Activated effector memory CD4-positive, alpha-beta T cell treated with Interleukin-2 at 50 U/mL for 16 hours (primary cell): ENCODE data around the gene EFCAB11.

Experiments used
- DNase-seq: peaks from one replicate; pipeline ENCODE4 v3.0.0-alpha.2; 2020

EFCAB11 gene

DNA sequence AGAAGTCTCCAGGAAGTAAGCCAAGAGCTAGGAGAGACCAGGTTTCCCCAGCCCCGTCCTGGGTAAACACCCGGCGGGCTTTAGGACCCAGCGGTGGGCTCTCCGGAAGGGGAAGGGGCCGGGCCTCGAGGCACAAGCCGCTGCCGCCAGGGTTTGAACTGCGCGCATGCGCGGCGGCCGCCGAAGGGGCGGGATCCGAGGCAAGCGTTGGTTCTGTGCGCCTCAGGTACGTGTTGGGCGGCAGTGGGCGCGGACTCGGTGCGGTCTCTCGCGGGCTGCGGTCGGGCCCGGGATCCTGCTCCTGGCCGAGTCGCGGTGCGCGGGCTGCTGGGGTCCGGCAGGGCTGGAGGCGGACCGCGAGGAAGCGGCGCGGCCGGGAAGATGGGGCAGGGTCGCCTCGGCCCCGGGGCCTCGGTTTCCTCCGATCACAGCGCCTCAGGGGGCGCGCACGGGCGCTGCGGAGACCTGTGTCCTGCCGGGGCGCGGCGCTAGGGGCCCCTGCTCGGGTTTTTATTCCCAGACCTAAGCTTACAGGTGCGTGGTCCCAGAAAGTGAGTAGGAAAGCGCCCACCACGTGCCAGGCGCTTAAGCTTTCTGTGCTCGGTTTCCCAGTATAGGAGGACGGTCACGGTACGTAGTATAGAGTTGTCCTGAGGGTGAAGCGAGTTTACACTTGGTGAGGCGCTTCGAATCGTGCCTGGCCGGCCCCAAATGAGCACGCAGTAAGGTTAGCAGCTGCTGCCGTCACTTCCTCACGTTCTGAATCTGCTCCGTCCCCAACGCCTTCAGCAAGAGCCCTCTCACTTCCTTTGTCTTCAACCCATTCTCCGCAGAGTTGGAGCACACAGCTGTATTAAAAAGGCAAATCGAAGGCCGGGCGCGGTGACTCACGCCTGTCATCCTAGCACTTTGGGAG is 1.5 kb upstream of the EFCAB11 start, which contains the start of gene TDP1:
Gene TDP1 (plus strand): TSS at position 183 of the 916 bp plus-strand sequence. CDS start 7,188 bp downstream, outside the sequence.
- peak; percentile 96 for DNase-seq

DNA sequence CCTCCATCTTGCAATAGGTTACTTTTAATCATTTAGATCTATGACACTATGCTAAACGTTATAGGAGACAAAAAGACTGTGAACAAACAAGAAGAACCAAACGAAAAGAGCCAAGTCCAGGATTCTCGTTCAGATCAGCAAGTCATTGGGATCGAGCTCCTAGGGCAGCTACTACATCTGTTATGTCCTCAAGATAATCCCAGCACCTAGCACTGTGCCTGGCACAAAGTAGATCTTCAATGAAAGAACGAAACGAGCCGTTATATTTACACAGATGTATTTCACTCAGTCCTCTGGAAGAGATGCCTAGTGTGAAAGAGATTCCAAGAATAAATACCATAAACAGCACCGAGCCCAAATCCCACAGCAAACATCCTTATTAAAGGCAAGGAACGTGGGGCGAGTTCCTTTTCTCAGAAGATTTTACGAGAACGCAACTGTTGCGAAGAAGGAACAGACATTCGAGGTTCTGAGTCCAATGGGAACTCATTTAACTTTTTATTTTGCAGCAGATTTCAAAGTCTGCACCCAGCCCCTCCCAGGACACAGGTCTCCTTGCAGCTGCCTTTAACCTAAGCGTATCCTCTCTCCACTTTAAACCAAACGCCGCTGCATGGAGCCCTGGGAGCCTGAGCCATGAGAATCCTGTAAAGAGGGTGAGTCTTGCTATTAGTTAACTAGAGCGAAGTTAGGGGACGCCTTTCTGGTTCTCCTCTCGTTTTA is 653 bp upstream of the EFCAB11 start:
- DNase-seq, result no peak

GRCh38 chr14:89953602-89954001 is 928 bp downstream of the EFCAB11 start:
- DNase-seq, result no peak

GRCh38 chr14:89952576-89952975 is 2.0 kb downstream of the EFCAB11 start:
- no peak for DNase-seq

DNA sequence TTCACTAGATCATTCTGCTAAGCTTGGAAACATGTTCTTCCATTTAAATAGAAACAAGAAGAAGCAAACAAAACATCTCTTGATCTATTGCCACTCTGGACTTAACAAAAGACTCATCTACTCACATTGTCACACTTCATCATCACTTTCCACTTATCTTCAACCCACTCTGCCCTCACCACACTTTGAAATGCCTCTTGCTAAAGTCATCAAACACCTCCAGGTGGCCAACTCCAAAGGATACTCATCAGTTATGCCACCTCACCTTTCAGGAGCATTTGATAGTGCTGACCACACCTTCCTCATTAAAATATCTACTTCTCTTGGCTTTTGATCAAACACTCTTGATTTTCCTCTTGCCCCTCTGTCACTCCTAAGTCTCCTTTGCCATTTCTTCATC is 7.2 kb downstream of the EFCAB11 start:
- no peak for DNase-seq

- DNase-seq, result no peak
These were observed 12.6 kb downstream of the EFCAB11 start for GRCh38 chr14:89941830-89942377.

- no peak for DNase-seq
These were observed 17.8 kb downstream of the EFCAB11 start for GRCh38 chr14:89936654-89937185.

GRCh38 chr14:89933002-89933401 is 21.5 kb downstream of the EFCAB11 start:
- DNase-seq, result no peak

DNA sequence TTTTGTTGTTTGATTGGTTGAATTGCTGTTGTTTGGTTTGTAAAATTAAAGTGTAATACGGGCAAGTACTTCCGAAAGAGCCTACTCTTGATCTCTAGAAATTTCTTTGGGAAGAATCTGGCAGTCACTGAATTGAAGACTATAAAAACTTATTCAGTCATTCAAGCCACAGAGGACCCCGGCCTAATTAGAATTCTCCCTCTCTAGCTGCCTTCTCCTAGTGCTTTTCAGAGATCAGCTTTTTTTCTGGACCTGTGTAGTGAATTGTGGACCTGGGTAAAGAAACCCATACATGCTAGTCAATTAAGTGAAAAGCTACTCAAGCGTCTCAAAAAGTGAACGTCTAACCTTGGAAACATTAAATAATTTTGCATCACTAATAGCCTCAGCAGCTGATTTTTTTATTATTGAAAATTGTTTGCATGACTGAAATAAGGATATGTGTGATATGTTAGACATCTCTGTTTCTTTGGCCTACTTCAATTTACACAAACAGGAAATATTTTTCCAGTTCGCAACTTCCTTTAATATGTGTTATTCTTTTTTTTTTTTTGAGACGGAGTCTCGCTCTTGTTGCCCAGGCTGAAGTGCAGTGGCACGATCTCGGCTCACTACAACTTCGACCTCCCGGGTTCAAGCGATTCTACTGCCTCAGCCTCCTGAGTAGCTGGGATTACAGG is 27.2 kb downstream of the EFCAB11 start:
- no peak for DNase-seq

DNA sequence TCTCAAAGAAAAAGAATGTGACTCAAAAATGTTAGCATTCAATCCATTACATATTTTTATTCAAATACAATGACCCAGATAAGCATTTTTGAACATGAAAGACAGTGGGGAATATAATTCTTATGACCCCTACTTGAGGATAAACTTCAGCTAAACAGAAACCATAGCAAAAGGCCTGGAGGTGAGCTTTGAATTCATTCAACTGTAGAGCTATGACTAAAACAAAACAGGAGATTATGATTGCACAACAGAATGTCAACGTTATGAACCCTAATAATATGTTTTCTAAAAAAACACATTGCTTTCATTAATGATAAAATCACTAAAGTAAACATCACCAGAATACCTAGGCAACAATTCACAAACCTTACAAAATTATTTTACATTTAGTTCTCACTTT is 27.8 kb downstream of the EFCAB11 start:
- DNase-seq, result no peak

- DNase-seq, result no peak
These were observed 30.3 kb downstream of the EFCAB11 start for GRCh38 chr14:89924268-89924667.

DNA sequence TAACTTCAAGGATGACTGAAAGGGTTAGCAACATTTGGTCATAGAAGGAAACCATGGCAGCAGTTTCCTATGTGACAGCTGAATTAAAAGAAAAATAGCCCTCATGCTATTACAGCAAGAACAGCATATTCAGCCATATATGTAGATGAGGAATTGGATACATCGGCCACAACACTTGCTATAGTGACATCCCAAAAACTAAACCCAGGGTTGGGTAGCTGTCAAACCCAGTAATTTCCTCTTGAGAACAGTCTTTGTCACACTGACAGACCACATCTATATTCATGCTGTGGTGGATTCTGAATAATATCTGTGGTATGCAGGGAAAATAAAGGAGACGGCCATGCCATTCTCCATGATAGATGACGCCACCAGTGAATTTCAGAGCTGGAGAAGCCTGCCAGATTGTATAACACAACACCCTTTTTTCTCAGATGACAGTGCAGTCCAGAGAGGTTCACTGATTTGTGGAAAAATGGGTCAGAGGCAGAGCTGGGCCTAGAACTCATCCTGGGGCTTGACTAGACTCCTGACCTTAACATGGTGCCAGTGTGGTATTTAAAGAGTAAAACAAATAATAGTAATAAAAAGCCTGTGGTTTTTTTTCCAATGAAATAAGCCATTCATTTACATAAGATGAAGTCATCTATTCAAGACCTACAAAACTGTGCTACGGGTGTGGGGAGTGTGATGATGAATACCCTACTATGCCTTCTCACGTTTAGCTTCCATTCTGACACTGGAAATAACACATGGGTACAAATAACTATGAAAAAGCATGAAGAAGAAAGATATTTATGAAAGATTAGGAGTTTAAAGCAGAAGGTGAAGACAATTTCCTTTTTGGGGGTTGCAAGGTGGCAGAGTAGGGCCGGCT is 32.3 kb downstream of the EFCAB11 start:
- DNase-seq, result no peak

- no peak for DNase-seq
These were observed 33.2 kb downstream of the EFCAB11 start for GRCh38 chr14:89921346-89921745.

- DNase-seq, result no peak
These were observed 34.5 kb downstream of the EFCAB11 start for GRCh38 chr14:89920056-89920455.

DNA sequence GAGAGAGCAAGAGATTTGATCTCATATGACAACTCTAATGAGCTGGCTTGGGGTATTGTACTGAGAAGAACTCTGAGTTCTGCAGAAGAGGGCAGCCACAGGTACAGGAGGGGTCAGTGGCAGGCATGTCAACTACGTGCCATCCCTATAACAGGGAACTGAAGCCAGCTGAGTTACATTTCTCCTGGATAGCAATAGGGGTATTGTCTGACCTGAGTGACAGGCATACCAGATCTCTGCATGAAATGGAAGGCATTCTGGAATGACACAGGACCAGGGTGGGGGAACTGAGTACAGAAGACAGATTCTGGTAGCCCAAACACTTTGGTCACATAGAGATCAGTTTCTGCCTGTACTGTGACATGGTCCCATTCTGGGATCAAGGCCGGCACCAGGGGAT is 35.8 kb downstream of the EFCAB11 start:
- DNase-seq, result no peak

DNA sequence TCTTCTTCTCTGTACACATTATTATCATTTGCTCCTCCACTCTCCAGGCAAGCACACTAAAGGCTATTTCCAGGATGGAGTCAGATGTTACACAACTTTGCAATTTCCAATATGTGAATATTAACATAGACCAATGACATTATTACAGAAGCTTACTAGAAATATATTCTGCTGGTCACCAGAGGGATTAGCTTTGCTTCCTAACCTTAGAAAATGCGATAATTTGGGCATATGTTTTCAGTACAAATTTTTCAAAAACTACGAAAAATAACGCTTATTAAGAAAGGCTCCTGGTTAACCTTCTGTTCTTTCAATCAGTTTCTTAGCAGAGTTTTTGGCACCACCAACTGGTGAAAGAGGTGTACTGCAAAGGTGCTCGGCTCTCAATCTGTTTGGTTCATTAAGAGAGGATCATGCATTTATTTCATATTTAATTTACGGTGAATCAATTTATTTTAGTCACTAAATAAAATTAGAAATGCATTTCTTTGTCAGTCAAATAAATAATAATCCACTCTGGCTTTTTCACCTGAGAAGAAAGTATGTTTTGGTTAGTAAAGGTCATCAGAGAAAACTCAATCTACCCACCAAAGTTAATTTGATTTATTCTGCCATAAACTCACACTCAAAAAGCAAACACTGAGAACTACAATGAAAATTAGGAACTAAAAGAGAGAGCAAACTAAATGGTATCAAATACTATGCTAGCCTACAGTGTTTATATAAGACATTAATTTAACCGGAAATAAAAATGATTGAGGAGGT is 39.2 kb downstream of the EFCAB11 start:
- DNase-seq, result peak; percentile 24

DNA sequence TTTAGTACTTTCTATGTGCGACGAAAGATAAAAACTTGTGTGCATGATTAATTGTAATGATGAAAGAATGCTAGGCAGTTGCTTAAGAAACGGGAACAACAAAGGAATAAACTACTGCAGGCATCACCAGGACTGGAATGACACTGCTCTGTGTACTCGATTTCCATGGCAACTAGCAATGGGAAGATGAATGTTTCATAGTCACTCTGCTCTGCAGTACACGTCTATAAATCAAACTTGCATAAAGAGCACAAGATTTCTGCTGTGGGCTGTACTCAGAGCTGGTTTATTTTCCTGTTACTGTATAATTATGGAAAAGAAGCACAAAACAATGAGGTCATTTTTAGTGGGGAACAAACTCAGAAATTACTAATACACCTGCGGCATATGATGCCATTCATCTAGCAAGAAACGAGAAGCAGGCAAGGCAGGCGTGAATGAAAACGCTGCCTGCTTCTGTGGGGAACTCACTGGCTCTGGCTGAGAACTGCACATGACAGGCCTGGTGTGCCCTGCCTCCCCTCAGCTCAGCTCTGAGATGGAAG is 41.8 kb downstream of the EFCAB11 start:
- DNase-seq, result no peak

GRCh38 chr14:89912221-89912620 is 42.3 kb downstream of the EFCAB11 start:
- no peak for DNase-seq

GRCh38 chr14:89911010-89911919 is 43.3 kb downstream of the EFCAB11 start:
- DNase-seq, result no peak

- DNase-seq, result no peak
These were observed 43.9 kb downstream of the EFCAB11 start for GRCh38 chr14:89910691-89911009.
